GM21447 (cell line): Measurements from ENCODE around the gene MSANTD1.

Experiments
- ATAC-seq: cut with Tn5 transposase; IDR thresholded peaks from one replicate; pipeline ENCODE4 v1.9.1; 2021; ENCODE audit not compliant: unreplicated experiment

The MSANTD1 gene

GRCh38 chr4:3246458-3247398 lies 2.2 kb upstream of the MSANTD1 start:
- no peak for ATAC-seq

- no peak for ATAC-seq
These were observed 1.4 kb upstream of the MSANTD1 start for GRCh38 chr4:3247399-3248177.

- ATAC-seq, result no peak
These were observed 830 bp upstream of the MSANTD1 start for GRCh38 chr4:3248178-3248480.

DNA sequence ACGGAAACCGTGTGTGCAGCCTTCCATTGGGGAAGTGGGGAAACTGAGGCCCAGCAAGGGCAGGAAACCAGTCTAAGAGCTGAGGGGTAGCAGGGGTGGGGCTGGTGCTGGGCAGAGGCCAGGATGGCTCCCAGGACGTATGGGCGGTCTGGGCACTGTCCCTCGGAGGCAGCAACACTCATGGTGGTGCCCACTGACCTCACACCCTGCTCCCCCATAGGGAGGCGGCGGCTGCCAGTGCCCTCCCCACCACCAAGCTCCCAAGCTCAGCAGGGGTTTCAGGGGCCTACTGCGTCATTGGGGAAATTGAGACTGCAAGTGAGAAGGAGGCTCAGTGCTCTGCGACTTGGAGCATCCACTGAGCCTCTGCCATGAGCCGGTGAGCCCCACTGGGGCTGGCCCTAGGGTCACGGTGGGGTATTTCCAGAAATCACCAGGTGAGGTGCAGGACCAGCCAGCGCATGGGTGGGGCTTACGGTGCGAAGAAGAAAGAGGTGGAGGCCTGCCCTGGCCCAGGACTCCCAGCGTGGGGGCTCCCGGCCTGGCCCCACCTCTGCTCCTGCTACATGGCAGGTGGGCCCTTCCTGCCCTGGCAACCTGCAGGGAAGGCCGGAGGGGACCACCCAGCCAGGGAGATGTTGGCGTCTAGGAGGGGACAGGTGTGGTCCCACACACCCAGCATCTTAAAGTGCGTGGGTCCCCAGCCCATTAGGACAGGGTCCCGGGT lies 915 bp downstream of the MSANTD1 start:
- no peak for ATAC-seq

- ATAC-seq, result no peak
These were observed 1.5 kb downstream of the MSANTD1 start for GRCh38 chr4:3250438-3250955.

- no peak for ATAC-seq
These were observed 2.2 kb downstream of the MSANTD1 start for GRCh38 chr4:3250956-3251690.

- ATAC-seq, result no peak
These were observed 2.9 kb downstream of the MSANTD1 start for GRCh38 chr4:3251691-3252479.

- ATAC-seq, result no peak
These were observed 3.5 kb downstream of the MSANTD1 start for GRCh38 chr4:3252480-3252828.

- no peak for ATAC-seq
These were observed 4.1 kb downstream of the MSANTD1 start for GRCh38 chr4:3252831-3253641.

GRCh38 chr4:3253808-3254207 lies 4.8 kb downstream of the MSANTD1 start:
- ATAC-seq, result no peak

GRCh38 chr4:3254302-3255131 lies 5.6 kb downstream of the MSANTD1 start:
- ATAC-seq, result no peak

DNA sequence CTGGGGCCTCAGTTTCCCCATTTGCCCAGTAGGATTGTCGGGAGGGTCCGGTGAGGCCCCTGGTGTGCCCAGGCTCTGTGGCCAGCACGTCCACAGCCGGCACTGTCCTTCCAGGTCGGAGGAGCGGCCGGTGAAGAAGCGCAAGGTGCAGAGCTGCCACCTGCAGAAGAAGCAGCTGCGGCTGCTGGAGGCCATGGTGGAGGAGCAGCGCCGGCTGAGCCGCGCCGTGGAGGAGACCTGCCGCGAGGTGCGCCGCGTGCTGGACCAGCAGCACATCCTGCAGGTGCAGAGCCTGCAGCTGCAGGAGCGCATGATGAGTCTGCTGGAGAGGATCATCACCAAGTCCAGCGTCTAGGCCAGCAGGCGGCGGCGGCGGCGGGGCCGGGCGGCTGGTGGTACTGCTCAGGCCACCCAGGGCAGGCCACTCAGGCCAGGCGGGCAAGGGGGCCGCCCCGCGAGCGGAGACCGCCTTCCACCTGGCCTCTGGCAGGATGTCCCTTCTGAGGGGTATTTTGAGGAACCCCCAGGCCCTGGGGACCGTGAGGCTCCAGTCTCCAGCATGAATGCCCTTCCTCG lies 6.7 kb downstream of the MSANTD1 start:
- ATAC-seq, result no peak

GRCh38 chr4:3256230-3257102 lies 7.5 kb downstream of the MSANTD1 start:
- no peak for ATAC-seq

- ATAC-seq, result no peak
These were observed 8.2 kb downstream of the MSANTD1 start for GRCh38 chr4:3257103-3257555.

DNA sequence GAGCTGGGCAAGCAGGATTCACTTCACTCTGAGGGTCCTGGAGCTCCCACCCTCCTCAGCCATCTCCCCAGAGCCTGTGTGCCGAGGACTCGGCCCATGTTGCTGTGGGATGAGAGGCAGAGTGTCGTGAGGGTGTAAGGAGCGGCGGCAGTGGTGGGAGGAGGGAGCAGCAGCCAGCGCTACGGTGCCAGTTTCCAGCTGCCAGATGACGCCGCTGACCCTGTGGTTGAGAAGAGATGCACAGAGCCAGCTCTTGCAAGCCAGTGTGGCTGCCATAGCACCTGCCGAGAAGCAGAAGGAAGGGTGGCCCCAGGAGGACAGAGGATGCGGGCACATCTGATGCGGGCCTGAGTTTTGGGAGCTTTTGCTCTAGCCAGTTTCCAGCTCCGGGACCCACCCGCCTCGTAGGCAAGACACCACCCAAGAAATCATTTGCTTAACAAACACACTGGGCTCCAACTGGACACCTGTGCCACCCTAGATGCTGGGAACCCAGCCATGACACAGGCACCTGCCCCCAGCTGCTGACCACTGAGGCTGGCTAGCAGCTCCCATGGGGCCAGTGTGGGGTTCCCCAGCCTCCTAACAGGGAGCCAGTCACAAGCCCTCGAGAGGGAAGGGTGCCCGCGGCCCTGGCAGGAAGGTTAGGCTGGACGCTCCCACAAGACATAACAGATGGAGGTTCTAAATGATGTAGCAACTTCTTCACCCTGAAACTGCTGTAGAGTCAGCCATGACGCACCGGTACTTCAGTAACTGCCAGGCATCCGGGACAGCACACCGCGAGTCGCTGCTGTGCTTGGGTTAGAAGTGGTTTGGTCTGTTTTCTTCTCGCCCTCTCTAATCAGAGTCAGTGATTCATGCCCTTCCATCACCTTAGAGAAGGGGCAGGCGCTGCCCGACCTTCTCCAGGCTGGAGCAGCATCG lies 8.9 kb downstream of the MSANTD1 start:
- peak; percentile 52 for ATAC-seq
